ENCODE measurements around the gene DENND6B.

DNA sequence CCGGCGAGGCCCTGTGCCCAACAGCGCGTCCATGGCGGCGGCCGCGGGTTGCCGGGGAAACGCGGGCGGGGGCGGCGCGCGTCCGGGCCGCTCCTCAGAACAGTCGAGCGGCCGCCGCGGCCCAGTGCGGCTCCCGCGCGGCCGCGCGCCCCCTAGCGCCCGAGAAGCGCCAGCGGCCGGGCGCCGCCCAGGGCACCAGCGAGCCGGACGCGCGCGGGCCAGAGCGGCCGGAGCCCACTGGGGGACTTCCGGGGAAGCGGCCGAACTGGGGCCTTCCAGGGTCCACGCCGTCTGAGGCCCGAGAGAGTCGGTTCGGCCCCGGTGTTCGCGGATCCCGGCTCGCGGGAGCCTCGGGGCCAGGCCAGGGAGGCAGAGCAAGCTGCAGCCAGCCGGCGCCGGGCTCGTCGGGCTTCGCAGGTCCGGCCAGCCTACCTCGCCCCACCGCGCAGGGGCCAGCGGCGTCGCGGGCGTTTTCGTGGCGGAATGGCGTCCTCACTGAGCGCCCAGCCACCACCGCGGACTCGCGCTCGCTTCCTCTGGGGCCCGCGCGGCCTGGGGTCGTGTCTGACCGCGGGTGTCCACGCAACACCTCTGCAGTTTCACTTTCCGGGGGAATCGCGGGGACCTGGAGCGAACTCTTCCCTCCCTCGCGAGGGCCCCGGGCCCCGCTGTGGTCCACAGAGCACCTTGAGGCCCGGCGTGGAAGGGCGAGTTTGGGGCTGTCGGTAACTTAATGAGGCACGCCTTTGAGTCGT lies at the start of gene DENND6B:
- TF ChIP-seq, protein P1, sequence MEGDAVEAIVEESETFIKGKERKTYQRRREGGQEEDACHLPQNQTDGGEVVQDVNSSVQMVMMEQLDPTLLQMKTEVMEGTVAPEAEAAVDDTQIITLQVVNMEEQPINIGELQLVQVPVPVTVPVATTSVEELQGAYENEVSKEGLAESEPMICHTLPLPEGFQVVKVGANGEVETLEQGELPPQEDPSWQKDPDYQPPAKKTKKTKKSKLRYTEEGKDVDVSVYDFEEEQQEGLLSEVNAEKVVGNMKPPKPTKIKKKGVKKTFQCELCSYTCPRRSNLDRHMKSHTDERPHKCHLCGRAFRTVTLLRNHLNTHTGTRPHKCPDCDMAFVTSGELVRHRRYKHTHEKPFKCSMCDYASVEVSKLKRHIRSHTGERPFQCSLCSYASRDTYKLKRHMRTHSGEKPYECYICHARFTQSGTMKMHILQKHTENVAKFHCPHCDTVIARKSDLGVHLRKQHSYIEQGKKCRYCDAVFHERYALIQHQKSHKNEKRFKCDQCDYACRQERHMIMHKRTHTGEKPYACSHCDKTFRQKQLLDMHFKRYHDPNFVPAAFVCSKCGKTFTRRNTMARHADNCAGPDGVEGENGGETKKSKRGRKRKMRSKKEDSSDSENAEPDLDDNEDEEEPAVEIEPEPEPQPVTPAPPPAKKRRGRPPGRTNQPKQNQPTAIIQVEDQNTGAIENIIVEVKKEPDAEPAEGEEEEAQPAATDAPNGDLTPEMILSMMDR (IDR thresholded peaks at IDR 0.05; ENCODE audit: low read length): no peak
- no peak for TF ChIP-seq EZH2phosphoT487 (IDR thresholded peaks at IDR 0.05; ENCODE audit: low read length)
- TF ChIP-seq EZH2 (optimal IDR thresholded peaks at IDR 0.05; ENCODE audit: low read depth, low read length): no peak

All from MM.1S (cell line).